IMR-90 (cell line): ENCODE measurements around the gene DCLK1. TPM values are rescaled to one million over a fixed set of nuclear protein-coding genes. Genes with fewer than 3 reads are reported as not detected.
A peak's percentile ranks its signal among the peaks of the same experiment; 100 is the strongest.

ENCODE experiments used
- ATAC-seq: fragments of 200-7000 bp; cut with Tn5 transposase; 2 replicates; pipeline ENCODE4 v1.9.1; 2020; ENCODE audit warnings: low read depth, mild to moderate bottlenecking, moderate library complexity
- BruUV-seq: library from RNA; stranded (reverse); fragments of 400-500 nt; replicated peaks from 2 replicates; lab custom pipeline; 2021; lab: Mats Ljungman, UMichigan
- CTCF ChIA-PET: fragments of 300-600 bp; formaldehyde crosslinking; extraction: SDS; loops from one replicate; lab custom pipeline; 2021; ENCODE audit warnings: antibody characterized with exemption; lab: Yijun Ruan, JAX
- POLR2A ChIA-PET: fragments of 300-600 bp; sonication (Branson Sonifier 250); formaldehyde crosslinking; loops from one replicate; lab custom pipeline; 2022; ENCODE audit warnings: antibody characterized with exemption; ENCODE audit not compliant: unreplicated experiment; lab: Charles Lee
- DNase-seq: peaks from one replicate; pipeline ENCODE4 v3.0.0; 2013
- H2AFZ ChIP-seq: replicated peaks from 2 replicates; pipeline ENCODE3; 2013; ENCODE audit warnings: low read length, mild to moderate bottlenecking; ENCODE audit not compliant: poor library complexity
- H2AK5ac ChIP-seq: 2 replicates; pipeline ENCODE4 v1.6.1; 2013; ENCODE audit warnings: low read depth, low read length, inconsistent platforms
- H2AK9ac ChIP-seq: replicated peaks from 2 replicates; pipeline ENCODE3; 2013; ENCODE audit warnings: mild to moderate bottlenecking, low read depth, low read length, moderate library complexity; ENCODE audit not compliant: poor library complexity
- H2BK120ac ChIP-seq: 2 replicates; pipeline ENCODE4 v1.6.1; 2013; ENCODE audit warnings: low read depth, low read length, inconsistent platforms
- H2BK15ac ChIP-seq: 3 replicates; pipeline ENCODE4 v1.6.1; 2013; ENCODE audit warnings: low read depth, low read length, inconsistent platforms
- H2BK20ac ChIP-seq: 2 replicates; pipeline ENCODE4 v1.6.1; 2013; ENCODE audit warnings: low read depth, mild to moderate bottlenecking, inconsistent platforms, low read length, moderate library complexity
- H2BK5ac ChIP-seq: 2 replicates; pipeline ENCODE4 v1.6.1; 2013; ENCODE audit warnings: mild to moderate bottlenecking, low read depth, low read length, inconsistent platforms; ENCODE audit not compliant: poor library complexity, severe bottlenecking
- H3K14ac ChIP-seq: replicated peaks from 2 replicates; pipeline ENCODE4 v1.6.1; 2013; ENCODE audit warnings: low read depth, low read length, inconsistent platforms
- H3K18ac ChIP-seq: 2 replicates; pipeline ENCODE4 v1.6.1; 2013; ENCODE audit warnings: low read depth, low read length, control low read depth
- H3K23ac ChIP-seq: 2 replicates; pipeline ENCODE4 v1.6.1; 2013; ENCODE audit warnings: low read depth, low read length, inconsistent platforms
- H3K27ac ChIP-seq: 2 replicates; pipeline ENCODE4 v1.5.1; 2013; ENCODE audit warnings: mild to moderate bottlenecking, control low read depth, low read length; ENCODE audit not compliant: insufficient read depth
- H3K27me3 ChIP-seq: 2 replicates; pipeline ENCODE4 v1.6.1; 2013; ENCODE audit warnings: low read length; ENCODE audit not compliant: control insufficient read depth, insufficient read depth
- H3K36me3 ChIP-seq: 2 replicates; pipeline ENCODE4 v1.6.1; 2013; ENCODE audit warnings: low read length, mixed read lengths; ENCODE audit not compliant: control insufficient read depth, insufficient read depth
- H3K4ac ChIP-seq: 2 replicates; pipeline ENCODE4 v1.6.1; 2013; ENCODE audit warnings: low read depth, low read length, inconsistent platforms
- H3K4me1 ChIP-seq: 2 replicates; pipeline ENCODE4 v1.6.1; 2013; ENCODE audit warnings: low read length, mixed read lengths; ENCODE audit not compliant: control insufficient read depth, insufficient read depth
- H3K4me2 ChIP-seq: 2 replicates; pipeline ENCODE4 v1.6.1; 2013; ENCODE audit warnings: low read depth, mild to moderate bottlenecking, control low read depth, low read length, moderate library complexity
- H3K4me3 ChIP-seq: 2 replicates; pipeline ENCODE4 v1.5.1; 2013; ENCODE audit warnings: low read depth, mild to moderate bottlenecking, control low read depth, low read length, moderate library complexity; ENCODE audit not compliant: insufficient read depth
- H3K56ac ChIP-seq: 2 replicates; pipeline ENCODE4 v1.6.1; 2013; ENCODE audit warnings: low read length, inconsistent platforms; ENCODE audit not compliant: insufficient read depth; ENCODE audit errors: extremely low read depth
- H3K79me1 ChIP-seq, 2 experiments: 2 replicates each; pipeline ENCODE4 v1.6.1; 2013; ENCODE audit warnings: low read length in 2 of 2, inconsistent platforms in 1 of 2, low read depth in 1 of 2
- H3K9ac ChIP-seq: 2 replicates; pipeline ENCODE4 v1.6.1; 2013; ENCODE audit warnings: low read depth, low read length, control low read depth
- H3K9me1 ChIP-seq: 2 replicates; pipeline ENCODE4 v1.6.1; 2013; ENCODE audit warnings: low read length, inconsistent platforms; ENCODE audit not compliant: insufficient read depth
- H3K9me3 ChIP-seq: 2 replicates; pipeline ENCODE4 v1.6.1; 2013; ENCODE audit warnings: low read length; ENCODE audit not compliant: control insufficient read depth, insufficient read depth
- H4K20me1 ChIP-seq: 2 replicates; pipeline ENCODE4 v1.6.1; 2013; ENCODE audit warnings: low read length, inconsistent platforms; ENCODE audit not compliant: insufficient read depth
- H4K5ac ChIP-seq: 2 replicates; pipeline ENCODE4 v1.6.1; 2013; ENCODE audit warnings: mild to moderate bottlenecking, low read depth, low read length, control low read depth
- H4K8ac ChIP-seq, 2 experiments: 2 replicates each; pipeline ENCODE4 v1.6.1; 2013; ENCODE audit warnings: low read depth in 2 of 2, low read length in 2 of 2, control low read depth in 1 of 2, inconsistent platforms in 1 of 2
- H4K91ac ChIP-seq: 2 replicates; pipeline ENCODE4 v1.6.1; 2013; ENCODE audit warnings: low read depth, low read length, inconsistent platforms; ENCODE audit not compliant: insufficient read depth
- BHLHE40 ChIP-seq: fragments of 150-350 bp; IDR thresholded peaks from 2 replicates; pipeline ENCODE4 v1.6.1; 2016; ENCODE audit warnings: mild to moderate bottlenecking, low read depth, low read length
- CEBPB ChIP-seq: IDR thresholded peaks from 2 replicates; pipeline ENCODE4 v1.6.1; 2012; ENCODE audit warnings: low read depth, low read length, improper control_type of control experiment
- FOS ChIP-seq: fragments of 150-350 bp; IDR thresholded peaks from 2 replicates; pipeline ENCODE4 v1.6.1; 2016; ENCODE audit warnings: low read depth, low read length
- MAZ ChIP-seq: IDR thresholded peaks from 2 replicates; pipeline ENCODE4 v1.6.1; 2012; ENCODE audit warnings: low read depth, mild to moderate bottlenecking, low read length, improper control_type of control experiment, moderate library complexity, borderline replicate concordance
- MXI1 ChIP-seq: IDR thresholded peaks from 2 replicates; pipeline ENCODE4 v1.6.1; 2012; ENCODE audit warnings: low read depth, mild to moderate bottlenecking, low read length, moderate library complexity, borderline replicate concordance
- NFE2L2 ChIP-seq: fragments of 150-350 bp; IDR thresholded peaks from 2 replicates; pipeline ENCODE4 v1.6.1; 2016; ENCODE audit warnings: low read depth, mild to moderate bottlenecking, low read length
- POLR2A ChIP-seq: IDR thresholded peaks from 2 replicates; pipeline ENCODE4 v1.6.1; 2012; ENCODE audit warnings: mild to moderate bottlenecking, low read depth, low read length
- RFX5 ChIP-seq: IDR thresholded peaks from 2 replicates; pipeline ENCODE4 v1.8.0; 2012; ENCODE audit warnings: low read depth, mild to moderate bottlenecking, low read length, moderate library complexity
- SMC3 ChIP-seq: fragments of 150-350 bp; IDR thresholded peaks from 2 replicates; pipeline ENCODE4 v1.6.1; 2016; ENCODE audit warnings: low read depth, mild to moderate bottlenecking, antibody characterized with exemption, low read length, moderate library complexity
- WGBS, 2 experiments: methylation state at CpG; one replicate each; pipeline versions ENCODE4 v1.1.5 to v1.1.7; 2013; ENCODE audit warnings: missing lambda C conversion rate in 2 of 2; ENCODE audit not compliant: insufficient read length in 1 of 2; ENCODE audit errors: extremely low coverage in 2 of 2; 5-methylcytosine and 5-hydroxymethylcytosine counted together
- dilution Hi-C: fragments of 300-500 bp; cut with HindIII; formaldehyde crosslinking; loops from one replicate; pipeline ENCODE4 v1.14.3; 2018; ENCODE audit warnings: low sequenced_read_pairs; ENCODE audit not compliant: unreplicated experiment
- in situ Hi-C: fragments of 300-500 bp; cut with MboI; formaldehyde crosslinking; loops from 3 replicates; pipeline ENCODE4 v1.14.3; 2019; ENCODE audit warnings: low sequenced_read_pairs, inconsistent platforms, mixed read lengths
- intact Hi-C: fragments of 100-400 bp; cut with micrococcal nuclease; formaldehyde crosslinking; loops from 2 replicates; pipeline ENCODE4 v1.10.0; 2022
- polyA plus RNA-seq, 3 experiments: library from polyadenylated mRNA; depleted of rRNA; stranded (reverse); fragments of >200 nt; gene quantifications; 2 replicates each; pipeline ENCODE4 v1.2.3, GENCODE V29; 2012; ENCODE audit warnings: low replicate concordance in 1 of 3
- total RNA-seq: library from RNA; depleted of rRNA; stranded (reverse); fragments of >200 nt; gene quantifications from 2 replicates; pipeline ENCODE4 v1.2.3, GENCODE V29; 2012
- TF ChIP-seq, protein P1 (sequence below): conservative IDR thresholded peaks from 2 replicates; pipeline ENCODE4 v1.5.1; 2012; ENCODE audit warnings: mild to moderate bottlenecking, low read depth, low read length, improper control_type of control experiment
- TF ChIP-seq, protein P2 (sequence below): fragments of 150-350 bp; IDR thresholded peaks from 2 replicates; pipeline ENCODE4 v1.6.1; 2016; ENCODE audit warnings: low read depth, mild to moderate bottlenecking, low read length, moderate library complexity, borderline replicate concordance

Gene DCLK1
- total and polyA plus RNA-seq, 2 of the 4 experiments (the other 2 are of a cell fraction) = under 0.01 to 0.02 TPM

DNA sequence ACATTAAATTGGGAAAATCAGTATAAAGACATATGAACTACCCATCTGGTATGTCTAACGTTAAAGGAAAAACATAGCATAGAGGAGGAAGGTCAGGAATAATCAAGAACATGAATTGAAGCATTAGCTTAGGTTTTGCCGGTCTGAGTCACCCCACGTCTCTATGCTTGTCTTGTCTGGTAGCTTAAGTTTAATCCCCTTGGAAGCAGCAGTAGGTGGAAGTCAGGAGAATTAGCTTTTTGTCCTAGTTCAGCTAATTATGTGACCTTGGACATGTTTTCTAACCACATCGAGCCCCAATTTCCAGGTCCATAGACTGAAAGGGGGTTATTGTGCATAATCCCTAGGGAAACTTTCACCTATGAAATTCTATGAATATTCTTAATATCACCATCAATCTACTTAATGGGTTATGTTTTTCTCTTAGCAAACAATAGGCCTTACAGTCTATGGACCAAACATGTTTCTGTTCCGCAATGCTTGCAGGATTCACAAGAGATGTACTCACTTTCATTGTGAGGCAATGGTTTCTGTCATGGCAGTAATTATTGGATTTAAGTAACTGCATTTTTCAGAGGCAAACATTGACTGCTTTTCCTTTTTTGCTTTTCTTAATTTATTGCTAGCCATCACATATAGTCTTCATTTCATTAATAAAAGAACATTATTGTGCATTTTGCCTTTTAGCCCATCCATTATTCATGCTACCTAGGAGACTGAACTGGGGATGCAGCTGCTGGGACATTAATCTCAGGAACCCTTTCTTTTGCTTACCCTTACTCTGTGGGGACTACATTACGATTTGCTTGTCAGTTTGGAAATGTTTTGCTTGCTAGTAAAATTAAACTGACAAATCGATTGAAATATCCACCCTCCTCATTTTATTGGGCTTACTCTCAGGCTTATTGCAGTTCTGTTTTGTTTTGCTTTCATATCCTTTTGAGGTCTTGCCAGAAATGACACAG is 349.9 kb downstream of the DCLK1 start:
- Histone ChIP-seq H2AK5ac (no peak overlapping the region), H3K27me3 (no peaks in the 10 kb centered on the region), H3K9me1 (no peaks in the 10 kb centered on the region), H2BK15ac (no peak overlapping the region), H3K79me1 (no peaks in the 10 kb centered on the region), H3K9me3 (no peaks in the 10 kb centered on the region), H4K20me1 (no peaks in the 10 kb centered on the region), H2BK120ac (no peak overlapping the region), H3K4ac (no peak overlapping the region), H3K27ac (no peak overlapping the region), H4K8ac (no peak overlapping the region), H3K4me2 (no peak overlapping the region), H3K18ac (no peak overlapping the region), H3K23ac (no peak overlapping the region), H3K4me3 (no peak overlapping the region), H3K14ac (no peak overlapping the region), H2BK20ac (no peak overlapping the region), H4K5ac (no peak overlapping the region), H2BK5ac (no peak overlapping the region), H2AK9ac (no peak overlapping the region), H2AFZ (no peak overlapping the region), H3K36me3 (no peaks in the 10 kb centered on the region), H3K4me1 (0 out of 2 replicates have a peak, but pooled peaks cover under 1% of the 10 kb centered on the region), H3K9ac (no peak overlapping the region), H4K91ac (no peak overlapping the region), H3K56ac (no peak overlapping the region)
- ChIA-PET POLR2A (no interaction called here), CTCF (no interaction called here)
- peak; percentile 27 for DNase-seq
- in situ Hi-C loops = no loop called here
- WGBS, 2 experiments = no CpG with 5 or more reads among the region's 7 CpGs
- BruUV-seq = no TSS peak
- ATAC-seq = no peak
- intact Hi-C loops = no loop called here
- dilution Hi-C loops = no loop called here
- TF ChIP-seq RFX5 (no peak), POLR2A (no peak), NFE2L2 (no peak), SMC3 (no peak), BHLHE40 (no peak), MXI1 (no peak), CEBPB (no peak), MAZ (no peak), FOS (no peak)
- TF ChIP-seq, protein P1, sequence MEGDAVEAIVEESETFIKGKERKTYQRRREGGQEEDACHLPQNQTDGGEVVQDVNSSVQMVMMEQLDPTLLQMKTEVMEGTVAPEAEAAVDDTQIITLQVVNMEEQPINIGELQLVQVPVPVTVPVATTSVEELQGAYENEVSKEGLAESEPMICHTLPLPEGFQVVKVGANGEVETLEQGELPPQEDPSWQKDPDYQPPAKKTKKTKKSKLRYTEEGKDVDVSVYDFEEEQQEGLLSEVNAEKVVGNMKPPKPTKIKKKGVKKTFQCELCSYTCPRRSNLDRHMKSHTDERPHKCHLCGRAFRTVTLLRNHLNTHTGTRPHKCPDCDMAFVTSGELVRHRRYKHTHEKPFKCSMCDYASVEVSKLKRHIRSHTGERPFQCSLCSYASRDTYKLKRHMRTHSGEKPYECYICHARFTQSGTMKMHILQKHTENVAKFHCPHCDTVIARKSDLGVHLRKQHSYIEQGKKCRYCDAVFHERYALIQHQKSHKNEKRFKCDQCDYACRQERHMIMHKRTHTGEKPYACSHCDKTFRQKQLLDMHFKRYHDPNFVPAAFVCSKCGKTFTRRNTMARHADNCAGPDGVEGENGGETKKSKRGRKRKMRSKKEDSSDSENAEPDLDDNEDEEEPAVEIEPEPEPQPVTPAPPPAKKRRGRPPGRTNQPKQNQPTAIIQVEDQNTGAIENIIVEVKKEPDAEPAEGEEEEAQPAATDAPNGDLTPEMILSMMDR = no peak
- TF ChIP-seq, protein P2, sequence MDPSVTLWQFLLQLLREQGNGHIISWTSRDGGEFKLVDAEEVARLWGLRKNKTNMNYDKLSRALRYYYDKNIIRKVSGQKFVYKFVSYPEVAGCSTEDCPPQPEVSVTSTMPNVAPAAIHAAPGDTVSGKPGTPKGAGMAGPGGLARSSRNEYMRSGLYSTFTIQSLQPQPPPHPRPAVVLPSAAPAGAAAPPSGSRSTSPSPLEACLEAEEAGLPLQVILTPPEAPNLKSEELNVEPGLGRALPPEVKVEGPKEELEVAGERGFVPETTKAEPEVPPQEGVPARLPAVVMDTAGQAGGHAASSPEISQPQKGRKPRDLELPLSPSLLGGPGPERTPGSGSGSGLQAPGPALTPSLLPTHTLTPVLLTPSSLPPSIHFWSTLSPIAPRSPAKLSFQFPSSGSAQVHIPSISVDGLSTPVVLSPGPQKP = no peak
